K562 (cell line): ENCODE data around the gene CCL20. TPM values are rescaled to one million over a fixed set of nuclear protein-coding genes. Genes with fewer than 3 reads are reported as not detected.

Source experiments
- ATAC-seq: fragments of 200-7000 bp; cut with Tn5 transposase; 3 replicates; pipeline ENCODE4 v1.9.1; 2020; ENCODE audit warnings: moderate library complexity
- BruUV-seq: library from RNA; stranded (reverse); fragments of 400-500 nt; replicated peaks from 2 replicates; lab custom pipeline; 2021; lab: Mats Ljungman, UMichigan
- CTCF ChIA-PET: fragments of 300-600 bp; formaldehyde crosslinking; extraction: SDS; loops from one replicate; lab custom pipeline; 2021; ENCODE audit warnings: low intra/inter-chr PET ratio; lab: Yijun Ruan, JAX
- POLR2A ChIA-PET: fragments of 300-600, 350-650 bp; sonication (Branson Sonifier 250); formaldehyde crosslinking; extraction: SDS; loops from one replicate; lab custom pipeline; 2021; ENCODE audit warnings: antibody characterized with exemption, inconsistent platforms; lab: Yijun Ruan, JAX
- DNase-seq, 4 experiments: peaks; one replicate each; pipeline versions ENCODE4 v3.0.0 to v3.0.0-alpha.2; 2011 to 2018; ENCODE audit warnings: low spot score in 3 of 4, mixed read lengths in 3 of 4; ENCODE audit errors: extremely low read depth in 1 of 4
- FAIRE-seq: peaks from 2 replicates; lab custom pipeline; 2011; peaks lifted over from hg19 to GRCh38; lab: Jason Lieb, UNC
- H2AFZ ChIP-seq: 2 replicates; pipeline ENCODE4 v1.6.0; 2011; ENCODE audit warnings: low read depth, low read length, control low read depth, inconsistent platforms
- H3K27ac ChIP-seq: fragments of 200-600 bp; 3 replicates; pipeline ENCODE4 v1.8.0; 2011; ENCODE audit warnings: low read depth, mild to moderate bottlenecking, control low read depth, inconsistent platforms, low read length, moderate library complexity, mixed read lengths; ENCODE audit errors: extremely low read depth
- H3K27me3 ChIP-seq, 2 experiments: fragments of 300-600 bp in 1 of 2; 2 replicates in 1 of 2; 3 replicates in 1 of 2; pipeline versions ENCODE4 v1.6.0 to v1.8.0; 2011; ENCODE audit warnings: inconsistent platforms in 2 of 2, low read length in 2 of 2, mild to moderate bottlenecking in 1 of 2, mixed read lengths in 1 of 2, moderate library complexity in 1 of 2; ENCODE audit not compliant: control insufficient read depth in 2 of 2, insufficient read depth in 2 of 2
- H3K36me3 ChIP-seq: fragments of 300-600 bp; 3 replicates; pipeline ENCODE4 v1.8.0; 2011; ENCODE audit warnings: mild to moderate bottlenecking, low read length, inconsistent platforms; ENCODE audit not compliant: control insufficient read depth, insufficient read depth
- H3K4me1 ChIP-seq, 2 experiments: fragments of 200-600 bp in 1 of 2; replicated peaks in 1 of 2; 2 replicates in 1 of 2; 3 replicates in 1 of 2; pipeline versions ENCODE4 v1.5.1 to v1.8.0; 2011; ENCODE audit warnings: inconsistent platforms in 2 of 2, low read length in 2 of 2, mild to moderate bottlenecking in 1 of 2, mixed read lengths in 1 of 2, moderate library complexity in 1 of 2; ENCODE audit not compliant: control insufficient read depth in 2 of 2, insufficient read depth in 2 of 2
- H3K4me2 ChIP-seq: 2 replicates; pipeline ENCODE4 v1.6.1; 2011; ENCODE audit warnings: low read length, control low read depth, inconsistent platforms, mixed read lengths; ENCODE audit not compliant: insufficient read depth
- H3K4me3 ChIP-seq: fragments of 200-600 bp; sonication (generic), shearing (Covaris generic); 2 replicates; pipeline ENCODE4 v1.5.1; 2016; ENCODE audit warnings: control low read depth, inconsistent platforms
- H3K79me2 ChIP-seq: fragments of 200-600 bp; 3 replicates; pipeline ENCODE4 v1.8.0; 2011; ENCODE audit warnings: low read length, inconsistent platforms; ENCODE audit not compliant: control insufficient read depth, insufficient read depth
- H3K9ac ChIP-seq, 2 experiments: 2 replicates each; pipeline versions ENCODE4 v1.6.0 to v1.6.1; 2011; ENCODE audit warnings: low read depth in 2 of 2, low read length in 2 of 2, control low read depth in 1 of 2, inconsistent platforms in 1 of 2, mild to moderate bottlenecking in 1 of 2, mixed read lengths in 1 of 2; ENCODE audit not compliant: insufficient read depth in 1 of 2
- H3K9me1 ChIP-seq: one replicate; pipeline ENCODE4 v1.6.0; 2011; ENCODE audit warnings: inconsistent platforms, mild to moderate bottlenecking, low read length, moderate library complexity; ENCODE audit not compliant: control insufficient read depth, insufficient read depth
- H3K9me3 ChIP-seq: replicated peaks from 2 replicates; pipeline ENCODE4 v1.5.1; 2011; ENCODE audit warnings: low read depth, low read length, inconsistent platforms; ENCODE audit not compliant: control insufficient read depth, insufficient read depth
- H4K20me1 ChIP-seq: replicated peaks from 2 replicates; pipeline ENCODE4 v1.6.1; 2011; ENCODE audit warnings: low read length, inconsistent platforms, mixed read lengths; ENCODE audit not compliant: control insufficient read depth, insufficient read depth
- CHD2 ChIP-seq: IDR thresholded peaks from 2 replicates; pipeline ENCODE4 v1.6.1; 2011; ENCODE audit warnings: low read depth, low read length
- EZH2 ChIP-seq: IDR thresholded peaks from 2 replicates; pipeline ENCODE4 v1.6.1; 2012; ENCODE audit warnings: low read depth, mild to moderate bottlenecking, inconsistent platforms, low read length, borderline replicate concordance
- HMBOX1 ChIP-seq: sonication (generic); IDR thresholded peaks from 2 replicates; pipeline ENCODE4 v1.6.1; 2016
- JUNB ChIP-seq: fragments of 450-650 bp; formaldehyde crosslinking; conservative IDR thresholded peaks from 2 replicates; pipeline ENCODE4 v1.4.0; 2020; ENCODE audit warnings: mild to moderate bottlenecking
- KAT8 ChIP-seq: fragments of 450-650 bp; IDR thresholded peaks from 2 replicates; pipeline ENCODE4 v1.6.1; 2016; ENCODE audit warnings: low read depth, mild to moderate bottlenecking
- KLF1 ChIP-seq: fragments of 450-650 bp; IDR thresholded peaks from 2 replicates; pipeline ENCODE4 v1.6.1; 2016; ENCODE audit warnings: missing genetic modification characterization, missing compliant biosample characterization
- MBD2 ChIP-seq: sonication (generic); IDR thresholded peaks from 2 replicates; pipeline ENCODE4 v1.6.1; 2016; ENCODE audit warnings: low read depth, borderline replicate concordance
- NFRKB ChIP-seq: fragments of 450-650 bp; IDR thresholded peaks from 2 replicates; pipeline ENCODE4 v1.6.1; 2016; ENCODE audit warnings: low read depth
- PHF21A ChIP-seq: fragments of 450-650 bp; IDR thresholded peaks from 2 replicates; pipeline ENCODE4 v1.6.1; 2017; ENCODE audit warnings: low read depth, borderline replicate concordance
- SMAD1 ChIP-seq: fragments of 150-350 bp; IDR thresholded peaks from 2 replicates; pipeline ENCODE4 v1.6.1; 2014; ENCODE audit warnings: low read length, low read depth; ENCODE audit not compliant: partially characterized antibody
- TOE1 ChIP-seq, 2 experiments: fragments of 450-650 bp in 1 of 2; sonication (generic) in 1 of 2; formaldehyde crosslinking in 1 of 2; IDR thresholded peaks; 2 replicates each; pipeline versions ENCODE4 v1.7.1 to v1.8.0; 2016 to 2022; ENCODE audit warnings: borderline replicate concordance in 2 of 2, mild to moderate bottlenecking in 2 of 2, antibody characterized with exemption in 1 of 2, inconsistent platforms in 1 of 2, low read depth in 1 of 2, missing genetic modification reagents in 1 of 2, moderate library complexity in 1 of 2
- ZNF232 ChIP-seq: sonication (generic); formaldehyde crosslinking; IDR thresholded peaks from 2 replicates; pipeline ENCODE4 v1.8.0; 2022; ENCODE audit warnings: mild to moderate bottlenecking, missing genetic modification reagents
- in situ Hi-C: fragments of 300-500 bp; cut with MboI; formaldehyde crosslinking; loops from 4 replicates; pipeline ENCODE4 v1.15.0; 2018; ENCODE audit warnings: inconsistent platforms, mixed read lengths
- intact Hi-C: fragments of 100-400 bp; cut with micrococcal nuclease; formaldehyde crosslinking; loops from 2 replicates; pipeline ENCODE4 v1.14.2; 2022
- polyA plus RNA-seq, 8 experiments: library from polyadenylated mRNA; depleted of rRNA in 4 of 8; stranded (reverse) in 5 of 8; unstranded in 3 of 8; fragments of >200 nt; fragmentation: Nextera tagmentation in 2 of 8; fragmentation: Illumina TruSeq in 1 of 8; extraction: Ambion mirVana in 2 of 8; extraction: Trizol in 1 of 8; gene quantifications; 2 replicates each; pipeline versions ENCODE4 v1.2.1 to v1.2.3, GENCODE V29; 2011 to 2014; ENCODE audit warnings: inconsistent platforms in 1 of 8, missing spikeins in 1 of 8
- total RNA-seq, 7 experiments: library from RNA; depleted of rRNA in 6 of 7; stranded (reverse); fragments of >200 nt in 6 of 7; fragmentation: Illumina TruSeq in 2 of 7; extraction: Trizol in 2 of 7; gene quantifications; 2 replicates each; pipeline versions ENCODE4 v1.2.1 to v1.2.3, GENCODE V29; 2011 to 2021; ENCODE audit warnings: low replicate concordance in 1 of 7

CCL20 gene
- total and polyA plus RNA-seq, 9 of the 15 experiments (the other 6 are each of a cell fraction or from before 2014, with no cell fraction given): 0.29 TPM; not detected in 8

- Histone ChIP-seq H3K4me3 (no peak overlapping the region), H3K27ac (no peak overlapping the region), H3K79me2 (no peaks in the 10 kb centered on the region), H3K9ac (no peak overlapping the region), H3K4me1 (no peaks in the 10 kb centered on the region), H3K36me3 (no peaks in the 10 kb centered on the region), H2AFZ (no peak overlapping the region), H3K9me3 (no peaks in the 10 kb centered on the region), H3K4me2 (no peak overlapping the region), H3K9me1 (no peaks in the 10 kb centered on the region), H3K27me3 (no peaks in the 10 kb centered on the region), H4K20me1 (no peaks in the 10 kb centered on the region)
- ATAC-seq (no peak), FAIRE-seq (no peak), DNase-seq (no peak)
- in situ Hi-C loops: no loop called here
- intact Hi-C loops: no loop called here
- BruUV-seq: no TSS peak
- CTCF ChIA-PET: no interaction called here
- TF ChIP-seq MBD2 (no peak), HMBOX1 (no peak), JUNB (CRISPR knock-in tag) (no peak), KAT8 (no peak), KLF1 (tag) (no peak), EZH2 (no peak), PHF21A (no peak), CHD2 (no peak), NFRKB (no peak), ZNF232 (CRISPR knock-in tag) (no peak), TOE1 (IDR thresholded peaks at IDR 0.05; ENCODE audit: borderline replicate concordance) (no peak), TOE1 (CRISPR knock-in tag; IDR thresholded peaks at IDR 0.05; ENCODE audit: borderline replicate concordance, low read depth) (no peak), SMAD1 (no peak)
- POLR2A ChIA-PET: no interaction called here
Observed at GRCh38 chr2:227828477-227828912, 14.9 kb downstream of the CCL20 start.
